Activated CD8-positive, alpha-beta T cell treated with anti-CD3 and anti-CD28 coated beads for 36 hours (primary cell): ENCODE results near the gene CCDC116. TPM values are rescaled to one million over a fixed set of nuclear protein-coding genes. Genes with fewer than 3 reads are reported as not detected.
"Not testable (repeated sequence)": the region's sequence is repeated elsewhere in the genome, so short reads cannot be mapped to it uniquely, and the experiment has no call there.

Experiments used
- ATAC-seq: fragments of 200-7000 bp; cut with Tn5 transposase; one replicate; pipeline ENCODE4 v1.10.0; 2021; ENCODE audit warnings: mild to moderate bottlenecking, moderate library complexity
- CTCF ChIA-PET: fragments of 350-600 bp; sonication (Branson Sonifier 250); formaldehyde crosslinking; loops from one replicate; lab custom pipeline; 2021; ENCODE audit warnings: antibody characterized with exemption; lab: Charles Lee
- POLR2A ChIA-PET: fragments of 350-600 bp; sonication (Branson Sonifier 250); formaldehyde crosslinking; loops from one replicate; lab custom pipeline; 2021; ENCODE audit warnings: antibody characterized with exemption; lab: Charles Lee
- DNase-seq: peaks from one replicate; pipeline ENCODE4 v3.0.0-alpha.2; 2020
- H3K27ac Mint-ChIP-seq: one replicate; pipeline ENCODE4 v1.8.0; 2021; ENCODE audit warnings: mild to moderate bottlenecking, mixed read lengths
- H3K27me3 Mint-ChIP-seq: one replicate; pipeline ENCODE4 v1.8.0; 2021; ENCODE audit warnings: mixed read lengths
- H3K36me3 Mint-ChIP-seq: one replicate; pipeline ENCODE4 v1.8.0; 2021; ENCODE audit warnings: low read depth, mixed read lengths
- H3K4me1 Mint-ChIP-seq: one replicate; pipeline ENCODE4 v1.8.0; 2021; ENCODE audit warnings: low read depth, mixed read lengths
- H3K4me3 Mint-ChIP-seq: one replicate; pipeline ENCODE4 v1.8.0; 2021; ENCODE audit warnings: mild to moderate bottlenecking, moderate library complexity, mixed read lengths
- H3K9me3 Mint-ChIP-seq: one replicate; pipeline ENCODE4 v1.8.0; 2021; ENCODE audit warnings: mixed read lengths
- intact Hi-C: fragments of 100-400 bp; cut with micrococcal nuclease; formaldehyde crosslinking; loops from one replicate; pipeline ENCODE4 v1.10.0; 2022
- total RNA-seq, 2 experiments: library from RNA; stranded (reverse); gene quantifications; one replicate each; pipeline ENCODE4 v1.2.3, GENCODE V29; 2021
- TF ChIP-seq, protein P1 (sequence below): fragments of 200-600 bp; IDR thresholded peaks from one replicate; pipeline ENCODE4 v1.8.0; 2022; ENCODE audit warnings: antibody characterized with exemption, mild to moderate bottlenecking

Gene CCDC116
- total RNA-seq, 2 experiments from 2014 or later: 0.45 TPM; not detected in 1

DNA sequence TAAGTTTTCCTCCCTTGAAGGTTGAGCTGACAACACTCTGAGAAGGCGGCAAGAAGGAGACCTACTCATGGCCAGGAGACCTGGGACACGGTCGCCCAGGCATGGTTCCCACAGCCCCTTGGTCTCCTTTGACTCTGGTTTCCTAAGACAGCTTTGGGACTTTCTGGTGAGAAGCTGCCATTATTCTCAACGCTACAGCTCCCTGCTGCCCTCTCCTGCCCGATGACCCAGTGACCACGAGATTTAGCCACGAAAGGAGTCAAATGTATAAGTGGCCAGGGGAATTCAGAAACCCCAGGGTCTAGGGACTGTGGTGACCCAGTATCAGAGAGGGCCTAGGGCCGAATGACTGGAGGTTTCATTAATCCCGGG, 8.8 kb downstream of the CCDC116 start:
- no peaks in the 10 kb centered on the region for H3K27me3 Mint-ChIP-seq
- H3K36me3 Mint-ChIP-seq: peaks cover 18% of the 10 kb centered on the region
- ATAC-seq: no peak
- H3K27ac Mint-ChIP-seq: peak overlapping the region; percentile 89
- H3K4me3 Mint-ChIP-seq: peak overlapping the region; percentile 89
- no peaks in the 10 kb centered on the region for H3K9me3 Mint-ChIP-seq
- TF ChIP-seq, protein P1, sequence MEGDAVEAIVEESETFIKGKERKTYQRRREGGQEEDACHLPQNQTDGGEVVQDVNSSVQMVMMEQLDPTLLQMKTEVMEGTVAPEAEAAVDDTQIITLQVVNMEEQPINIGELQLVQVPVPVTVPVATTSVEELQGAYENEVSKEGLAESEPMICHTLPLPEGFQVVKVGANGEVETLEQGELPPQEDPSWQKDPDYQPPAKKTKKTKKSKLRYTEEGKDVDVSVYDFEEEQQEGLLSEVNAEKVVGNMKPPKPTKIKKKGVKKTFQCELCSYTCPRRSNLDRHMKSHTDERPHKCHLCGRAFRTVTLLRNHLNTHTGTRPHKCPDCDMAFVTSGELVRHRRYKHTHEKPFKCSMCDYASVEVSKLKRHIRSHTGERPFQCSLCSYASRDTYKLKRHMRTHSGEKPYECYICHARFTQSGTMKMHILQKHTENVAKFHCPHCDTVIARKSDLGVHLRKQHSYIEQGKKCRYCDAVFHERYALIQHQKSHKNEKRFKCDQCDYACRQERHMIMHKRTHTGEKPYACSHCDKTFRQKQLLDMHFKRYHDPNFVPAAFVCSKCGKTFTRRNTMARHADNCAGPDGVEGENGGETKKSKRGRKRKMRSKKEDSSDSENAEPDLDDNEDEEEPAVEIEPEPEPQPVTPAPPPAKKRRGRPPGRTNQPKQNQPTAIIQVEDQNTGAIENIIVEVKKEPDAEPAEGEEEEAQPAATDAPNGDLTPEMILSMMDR: no peak
- POLR2A ChIA-PET: interaction anchor here (0.9 to 4.1 kb wide), 5 partner anchors 11 to 62 kb away, joined by 3 to 98 read pairs (median 11); partner anchors contain the start of genes CCDC116 and YDJC
- CTCF ChIA-PET: interaction anchor here (0.8 to 3.7 kb wide), 11 partner anchors 11 to 311 kb away, joined by 3 to 78 read pairs (median 8); partner anchors contain the start of genes CCDC116, PPIL2, PPM1F and YDJC
- peaks cover 20% of the 10 kb centered on the region for H3K4me1 Mint-ChIP-seq
- intact Hi-C loops: no loop called here
- DNase-seq: no peak

DNA sequence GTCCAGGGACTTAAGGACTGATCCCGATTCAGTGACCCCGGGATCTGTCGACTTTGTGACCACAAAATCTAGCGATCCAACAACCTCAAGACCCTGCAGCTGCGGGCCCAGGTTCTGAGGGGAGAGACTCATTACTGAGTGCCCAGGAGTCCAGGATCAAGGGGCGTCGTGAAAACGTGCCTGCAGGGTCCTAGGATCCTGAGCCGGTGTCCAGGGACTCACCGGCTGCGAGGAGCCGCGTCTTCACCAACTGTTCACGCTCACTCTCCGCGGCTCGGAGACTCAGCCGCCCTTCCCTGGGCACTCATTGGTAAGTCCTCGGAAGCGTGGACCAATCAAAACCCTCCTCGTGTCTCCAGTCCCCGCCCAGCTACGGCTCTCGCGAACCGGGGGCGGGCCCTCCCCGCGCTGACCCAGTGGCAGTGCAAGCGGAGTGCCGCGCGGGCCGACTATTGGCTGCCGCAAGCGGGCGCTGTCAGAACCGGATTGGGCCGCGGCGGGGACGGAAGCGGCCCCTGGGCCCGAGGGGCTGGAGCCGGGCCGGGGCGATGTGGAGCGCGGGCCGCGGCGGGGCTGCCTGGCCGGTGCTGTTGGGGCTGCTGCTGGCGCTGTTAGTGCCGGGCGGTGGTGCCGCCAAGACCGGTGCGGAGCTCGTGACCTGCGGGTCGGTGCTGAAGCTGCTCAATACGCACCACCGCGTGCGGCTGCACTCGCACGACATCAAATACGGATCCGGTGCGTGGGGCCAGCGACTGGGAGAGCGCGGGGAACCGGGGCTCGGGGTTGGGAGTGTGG, 9.4 kb downstream of the CCDC116 start, which contains the start of gene SDF2L1:
Gene SDF2L1, plus strand, starts transcription at position 514 of the 795 bp plus-strand sequence. Its CDS starts 35 bp downstream, at position 549.
- Mint-ChIP-seq H3K4me1 (peaks cover 26% of the 10 kb centered on the region), H3K36me3 (peaks cover 24% of the 10 kb centered on the region), H3K27me3 (no peaks in the 10 kb centered on the region), H3K4me3 (peak within 1 kb of the TSS; percentile 89), H3K9me3 (no peaks in the 10 kb centered on the region), H3K27ac (peak within 1 kb of the TSS; percentile 89)
- CTCF ChIA-PET: interaction anchor here (0.8 to 3.7 kb wide), 20 partner anchors 8 to 310 kb away, joined by 3 to 78 read pairs (median 6); partner anchors contain the start of genes CCDC116, PPIL2, PPM1F and YDJC
- intact Hi-C loops: no loop called here
- ATAC-seq (peak; percentile 97), DNase-seq (peak; percentile 99)
- POLR2A ChIA-PET: interaction anchor here (0.9 to 4.1 kb wide), 8 partner anchors 8 to 73 kb away, joined by 3 to 98 read pairs (median 7); partner anchors contain the start of genes CCDC116 and YDJC
- TF ChIP-seq, protein P1: no peak

- Mint-ChIP-seq H3K27me3 (no peaks in the 10 kb centered on the region), H3K36me3 (peaks cover 26% of the 10 kb centered on the region), H3K27ac (peak overlapping the region; percentile 89), H3K4me3 (peak overlapping the region; percentile 89), H3K9me3 (no peaks in the 10 kb centered on the region), H3K4me1 (peaks cover 26% of the 10 kb centered on the region)
- CTCF ChIA-PET: interaction anchor here (0.7 to 3.7 kb wide), 24 partner anchors 9 to 295 kb away, joined by 3 to 78 read pairs (median 5); partner anchors contain the start of genes CCDC116, PPIL2 and YDJC
- DNase-seq (peak; percentile 78), ATAC-seq (peak; percentile 11)
- POLR2A ChIA-PET: interaction anchor here (0.6 to 4.1 kb wide), 13 partner anchors 9 to 74 kb away, joined by 3 to 98 read pairs (median 4); partner anchors contain the start of genes CCDC116, PPIL2 and YDJC
- intact Hi-C loops: no loop called here
- TF ChIP-seq, protein P1: peak; percentile 83
Measured at GRCh38 chr22:21642584-21643448, 10.3 kb downstream of the CCDC116 start.

GRCh38 chr22:21643533-21644357, 11.2 kb downstream of the CCDC116 start:
- ChIA-PET POLR2A (interaction anchor here (0.7 to 4.1 kb wide), 10 partner anchors 9 to 75 kb away, joined by 3 to 98 read pairs (median 5); partner anchors contain the start of genes CCDC116, PPIL2 and YDJC), CTCF (interaction anchor here (0.7 to 3.7 kb wide), 17 partner anchors 9 to 75 kb away, joined by 3 to 78 read pairs (median 7); partner anchors contain the start of genes CCDC116, PPIL2 and YDJC)
- TF ChIP-seq, protein P1: no peak
- Mint-ChIP-seq H3K27me3 (no peaks in the 10 kb centered on the region), H3K4me1 (peaks cover 26% of the 10 kb centered on the region), H3K9me3 (no peaks in the 10 kb centered on the region), H3K4me3 (peak overlapping the region; percentile 89), H3K36me3 (peaks cover 27% of the 10 kb centered on the region), H3K27ac (no peak overlapping the region)
- intact Hi-C loops: no loop called here
- peak; percentile 47 for DNase-seq
- no peak for ATAC-seq

DNA sequence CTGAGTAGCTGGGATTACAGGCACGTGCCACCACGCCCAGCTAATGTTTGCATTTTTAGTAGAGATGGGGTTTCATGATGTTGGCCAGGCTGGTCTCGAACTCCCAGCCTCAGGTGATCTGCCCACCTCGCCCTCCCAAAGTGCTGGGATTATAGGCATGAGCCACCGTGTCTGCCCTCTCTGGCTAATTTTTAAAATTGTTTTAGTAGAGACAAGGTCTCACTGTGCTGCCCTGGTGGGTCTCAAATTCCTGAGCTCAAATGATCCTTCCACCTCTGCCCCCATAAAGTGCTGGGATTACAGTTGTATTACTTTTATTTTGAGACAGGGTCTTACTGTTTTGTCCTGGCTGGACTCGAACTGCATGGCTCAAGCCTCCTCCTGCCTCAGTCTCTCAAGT, 13.0 kb downstream of the CCDC116 start:
- ATAC-seq, H3K9me3 Mint-ChIP-seq, H3K27me3 Mint-ChIP-seq, H3K4me3 Mint-ChIP-seq, DNase-seq, H3K27ac Mint-ChIP-seq, intact Hi-C loops: not testable (repeated sequence)
- H3K36me3 Mint-ChIP-seq: peaks cover 35% of the 10 kb centered on the region
- POLR2A ChIA-PET: interaction anchor here (0.8 kb wide), 1 partner anchor 9 kb away, joined by 4 read pairs; no protein-coding TSS in a partner anchor
- peaks cover 27% of the 10 kb centered on the region for H3K4me1 Mint-ChIP-seq
- CTCF ChIA-PET: interaction anchor here (1.1 to 3.4 kb wide), 7 partner anchors 8 to 20 kb away, joined by 3 to 37 read pairs (median 5); partner anchors contain the start of genes CCDC116 and YDJC
